Colonic mucosa (tissue), 4 donors: Measurements from ENCODE around the gene DHCR7. TPM values are rescaled to one million over a fixed set of nuclear protein-coding genes. Genes with fewer than 3 reads are reported as not detected.

ENCODE experiments used
- DNase-seq: peaks from one replicate; pipeline ENCODE4 v3.0.0-alpha.2; 2020
- H3K27ac ChIP-seq: fragments of 200-600 bp; one replicate; pipeline ENCODE4 v1.8.0; 2021
- H3K27me3 ChIP-seq: fragments of 200-600 bp; one replicate; pipeline ENCODE4 v1.8.0; 2021
- H3K36me3 ChIP-seq: fragments of 200-600 bp; one replicate; pipeline ENCODE4 v1.8.0; 2021
- H3K4me1 ChIP-seq: fragments of 200-600 bp; one replicate; pipeline ENCODE4 v1.8.0; 2021; ENCODE audit warnings: mild to moderate bottlenecking
- H3K4me3 ChIP-seq: fragments of 200-600 bp; one replicate; pipeline ENCODE4 v1.8.0; 2021
- H3K9ac ChIP-seq, 2 donors: one replicate each; pipeline ENCODE4 v1.7.0; 2013; ENCODE audit warnings: control low read depth in 2 of 2, low read depth in 2 of 2, low read length in 2 of 2
- H3K9me3 ChIP-seq: fragments of 200-600 bp; one replicate; pipeline ENCODE4 v1.8.0; 2021
- CTCF ChIP-seq: fragments of 200-600 bp; IDR thresholded peaks from one replicate; pipeline ENCODE4 v1.8.0; 2022; ENCODE audit warnings: antibody characterized with exemption, mild to moderate bottlenecking
- intact Hi-C: fragments of 100-400 bp; cut with DNase I; formaldehyde crosslinking; loops from one replicate; pipeline ENCODE4 v1.14.1; 2022
- total RNA-seq, 2 donors: library from RNA; stranded (reverse); fragmentation: NEBNext Ultra II Directional in 1 of 2; extraction: Animal tissue kit (Norgen Biotek cat#: 25700) in 1 of 2; gene quantifications; one replicate each; pipeline ENCODE4 v1.2.1, GENCODE V29; 2021
- donor health status: healthy.
- donor health status: DM: no; HTN: no; CAD: no.
- donor health status: DM: no; HTN: no; CAD: no.

Gene DHCR7
- total RNA-seq, 2 donors from 2014 or later: 75.3 to 163 TPM

- H3K27me3 ChIP-seq: no peaks in the 10 kb centered on the region
- no peak for DNase-seq
- no peak overlapping the region for H3K27ac ChIP-seq
- H3K9ac ChIP-seq: no peak overlapping the region
- intact Hi-C loops: no loop called here
- H3K4me3 ChIP-seq: no peak overlapping the region
- no peaks in the 10 kb centered on the region for H3K9me3 ChIP-seq
- TF ChIP-seq CTCF: no peak
- H3K36me3 ChIP-seq: no peaks in the 10 kb centered on the region
- no peaks in the 10 kb centered on the region for H3K4me1 ChIP-seq
These were observed 54.9 kb downstream of the DHCR7 start for GRCh38 chr11:71393283-71393682.

GRCh38 chr11:71391796-71392195 lies 56.4 kb downstream of the DHCR7 start:
- Histone ChIP-seq H3K36me3 (no peaks in the 10 kb centered on the region), H3K9me3 (no peaks in the 10 kb centered on the region), H3K9ac (no peak overlapping the region), H3K27me3 (no peaks in the 10 kb centered on the region), H3K4me1 (no peaks in the 10 kb centered on the region), H3K27ac (no peak overlapping the region), H3K4me3 (no peak overlapping the region)
- no peak for DNase-seq
- intact Hi-C loops: no loop called here
- no peak for TF ChIP-seq CTCF

- DNase-seq: no peak
- Histone ChIP-seq H3K9me3 (no peaks in the 10 kb centered on the region), H3K27me3 (no peaks in the 10 kb centered on the region), H3K27ac (no peak overlapping the region), H3K4me3 (no peak overlapping the region), H3K4me1 (no peaks in the 10 kb centered on the region), H3K9ac (no peak overlapping the region), H3K36me3 (no peaks in the 10 kb centered on the region)
- TF ChIP-seq CTCF: no peak
- intact Hi-C loops: no loop called here
These were observed 56.8 kb downstream of the DHCR7 start for GRCh38 chr11:71391352-71391751.

GRCh38 chr11:71388637-71389235 lies 59.5 kb downstream of the DHCR7 start:
- no peak overlapping the region for H3K9ac ChIP-seq
- H3K27me3 ChIP-seq: no peaks in the 10 kb centered on the region
- no peaks in the 10 kb centered on the region for H3K36me3 ChIP-seq
- H3K4me3 ChIP-seq: no peak overlapping the region
- DNase-seq: no peak
- H3K4me1 ChIP-seq: no peaks in the 10 kb centered on the region
- H3K9me3 ChIP-seq: no peaks in the 10 kb centered on the region
- intact Hi-C loops: no loop called here
- no peak for TF ChIP-seq CTCF
- no peak overlapping the region for H3K27ac ChIP-seq

- TF ChIP-seq CTCF: no peak
- Histone ChIP-seq H3K9me3 (no peaks in the 10 kb centered on the region), H3K9ac (no peak overlapping the region), H3K4me3 (no peak overlapping the region), H3K4me1 (no peaks in the 10 kb centered on the region), H3K36me3 (no peaks in the 10 kb centered on the region), H3K27me3 (no peaks in the 10 kb centered on the region), H3K27ac (no peak overlapping the region)
- DNase-seq: no peak
- intact Hi-C loops: no loop called here
These were observed 60.2 kb downstream of the DHCR7 start for GRCh38 chr11:71387784-71388636.
